DOHH2 (cell line): ENCODE data around the gene RBPJ.

ENCODE experiments used
- H3F3A ChIP-seq: fragments of 200-600 bp; sonication (generic), shearing (Covaris generic); 2 replicates; pipeline ENCODE4 v1.6.0; 2016; ENCODE audit warnings: antibody characterized with exemption, mild to moderate bottlenecking; ENCODE audit not compliant: control insufficient read depth, insufficient read depth
- H3K27ac ChIP-seq: fragments of 200-600 bp; sonication (generic); 2 replicates; pipeline ENCODE4 v1.5.1; 2014; ENCODE audit warnings: low read depth, mild to moderate bottlenecking, low read length, moderate library complexity
- H3K27me3 ChIP-seq: fragments of 200-600 bp; sonication (generic); 2 replicates; pipeline ENCODE4 v1.6.1; 2014; ENCODE audit warnings: mild to moderate bottlenecking, low read length, mixed read lengths; ENCODE audit not compliant: control insufficient read depth
- H3K36me3 ChIP-seq: fragments of 200-600 bp; sonication (generic); 2 replicates; pipeline ENCODE4 v1.6.1; 2014; ENCODE audit warnings: mild to moderate bottlenecking, low read length, moderate library complexity, mixed read lengths; ENCODE audit not compliant: control insufficient read depth
- H3K4me1 ChIP-seq: fragments of 200-600 bp; sonication (generic); 2 replicates; pipeline ENCODE4 v1.6.1; 2014; ENCODE audit warnings: mild to moderate bottlenecking, low read length, mixed read lengths; ENCODE audit not compliant: control insufficient read depth
- H3K4me2 ChIP-seq: fragments of 200-600 bp; sonication (generic); 2 replicates; pipeline ENCODE4 v1.6.0; 2014; ENCODE audit warnings: mild to moderate bottlenecking, low read length, moderate library complexity
- H3K4me3 ChIP-seq: fragments of 200-600 bp; sonication (generic); 2 replicates; pipeline ENCODE4 v1.5.1; 2014; ENCODE audit warnings: mild to moderate bottlenecking, low read length, mixed read lengths
- H3K79me2 ChIP-seq: fragments of 200-600 bp; sonication (generic); 2 replicates; pipeline ENCODE4 v1.6.1; 2014; ENCODE audit warnings: mild to moderate bottlenecking, low read length, mixed read lengths; ENCODE audit not compliant: control insufficient read depth
- H3K9me2 ChIP-seq: fragments of 200-600 bp; sonication (generic); replicated peaks from 2 replicates; pipeline ENCODE4 v1.6.1; 2014; ENCODE audit warnings: mild to moderate bottlenecking, low read length, mixed read lengths; ENCODE audit not compliant: control insufficient read depth
- H3K9me3 ChIP-seq: fragments of 200-600 bp; sonication (generic); 2 replicates; pipeline ENCODE4 v1.6.1; 2014; ENCODE audit warnings: antibody characterized with exemption, low read length, mixed read lengths; ENCODE audit not compliant: control insufficient read depth, insufficient read depth
- H4K20me1 ChIP-seq: fragments of 200-600 bp; sonication (generic); 2 replicates; pipeline ENCODE4 v1.6.0; 2014; ENCODE audit warnings: low read depth, mild to moderate bottlenecking, antibody characterized with exemption, low read length, moderate library complexity; ENCODE audit not compliant: control insufficient read depth, insufficient read depth
- EZH2phosphoT487 ChIP-seq: fragments of 200-600 bp; sonication (generic); IDR thresholded peaks from 2 replicates; pipeline ENCODE4 v1.6.1; 2017; ENCODE audit warnings: borderline replicate concordance, mild to moderate bottlenecking, antibody characterized with exemption, low read length, moderate library complexity, mixed read lengths
- TF ChIP-seq, protein P1 (sequence below): fragments of 200-600 bp; sonication (generic); IDR thresholded peaks from one replicate; pipeline ENCODE4 v1.5.1; 2014; ENCODE audit warnings: antibody characterized with exemption, mild to moderate bottlenecking, low read depth, low read length; ENCODE audit not compliant: poor library complexity, severe bottlenecking

The RBPJ gene

GRCh38 chr4:26281881-26282280 is 38.9 kb upstream of the RBPJ start:
- no peaks in the 10 kb centered on the region for H3K9me2 ChIP-seq
- H3K4me1 ChIP-seq = no peaks in the 10 kb centered on the region
- no peaks in the 10 kb centered on the region for H4K20me1 ChIP-seq
- no peaks in the 10 kb centered on the region for H3K9me3 ChIP-seq
- H3F3A ChIP-seq = no peaks in the 10 kb centered on the region
- TF ChIP-seq EZH2phosphoT487 = no peak
- TF ChIP-seq, protein P1, sequence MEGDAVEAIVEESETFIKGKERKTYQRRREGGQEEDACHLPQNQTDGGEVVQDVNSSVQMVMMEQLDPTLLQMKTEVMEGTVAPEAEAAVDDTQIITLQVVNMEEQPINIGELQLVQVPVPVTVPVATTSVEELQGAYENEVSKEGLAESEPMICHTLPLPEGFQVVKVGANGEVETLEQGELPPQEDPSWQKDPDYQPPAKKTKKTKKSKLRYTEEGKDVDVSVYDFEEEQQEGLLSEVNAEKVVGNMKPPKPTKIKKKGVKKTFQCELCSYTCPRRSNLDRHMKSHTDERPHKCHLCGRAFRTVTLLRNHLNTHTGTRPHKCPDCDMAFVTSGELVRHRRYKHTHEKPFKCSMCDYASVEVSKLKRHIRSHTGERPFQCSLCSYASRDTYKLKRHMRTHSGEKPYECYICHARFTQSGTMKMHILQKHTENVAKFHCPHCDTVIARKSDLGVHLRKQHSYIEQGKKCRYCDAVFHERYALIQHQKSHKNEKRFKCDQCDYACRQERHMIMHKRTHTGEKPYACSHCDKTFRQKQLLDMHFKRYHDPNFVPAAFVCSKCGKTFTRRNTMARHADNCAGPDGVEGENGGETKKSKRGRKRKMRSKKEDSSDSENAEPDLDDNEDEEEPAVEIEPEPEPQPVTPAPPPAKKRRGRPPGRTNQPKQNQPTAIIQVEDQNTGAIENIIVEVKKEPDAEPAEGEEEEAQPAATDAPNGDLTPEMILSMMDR = no peak
- H3K4me2 ChIP-seq = no peak overlapping the region
- no peaks in the 10 kb centered on the region for H3K36me3 ChIP-seq
- H3K27me3 ChIP-seq = 0 out of 2 replicates have a peak, but pooled peaks cover 4% of the 10 kb centered on the region
- no peaks in the 10 kb centered on the region for H3K79me2 ChIP-seq
- H3K4me3 ChIP-seq = no peak overlapping the region
- H3K27ac ChIP-seq = no peak overlapping the region

DNA sequence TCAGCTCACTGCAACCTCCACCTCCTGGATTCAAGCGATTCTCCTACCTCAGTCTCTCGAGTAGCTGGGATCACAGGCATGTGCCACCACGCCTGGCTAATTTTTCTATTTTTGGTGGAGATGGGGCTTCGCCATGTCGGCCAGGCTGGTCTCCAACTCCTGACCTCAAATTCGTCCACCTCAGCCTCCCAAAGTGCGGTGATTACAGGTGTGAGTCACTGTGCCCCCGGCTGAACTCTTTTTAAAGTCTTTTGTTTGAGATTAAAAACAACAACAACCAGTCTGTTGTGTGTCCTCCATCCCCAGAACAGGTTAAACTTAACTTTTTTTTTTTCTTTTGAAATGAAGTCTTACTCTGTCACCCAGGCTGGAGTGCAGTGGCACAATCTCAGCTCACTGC is 36.3 kb upstream of the RBPJ start:
- Histone ChIP-seq H3K27me3 (no peaks in the 10 kb centered on the region), H3K36me3 (no peaks in the 10 kb centered on the region), H3K4me2 (no peak overlapping the region), H4K20me1 (no peaks in the 10 kb centered on the region), H3K9me2 (no peaks in the 10 kb centered on the region), H3K4me1 (peaks cover 9% of the 10 kb centered on the region; the same call in 1 of the 2 replicates), H3K9me3 (no peaks in the 10 kb centered on the region), H3F3A (no peaks in the 10 kb centered on the region), H3K27ac (no peak overlapping the region), H3K79me2 (no peaks in the 10 kb centered on the region), H3K4me3 (no peak overlapping the region)
- TF ChIP-seq, protein P1 = no peak
- no peak for TF ChIP-seq EZH2phosphoT487

- no peak overlapping the region for H3K27ac ChIP-seq
- no peaks in the 10 kb centered on the region for H3K36me3 ChIP-seq
- H3F3A ChIP-seq = no peaks in the 10 kb centered on the region
- no peaks in the 10 kb centered on the region for H3K9me3 ChIP-seq
- no peak for TF ChIP-seq EZH2phosphoT487
- TF ChIP-seq, protein P1 = no peak
- no peaks in the 10 kb centered on the region for H3K9me2 ChIP-seq
- H3K4me1 ChIP-seq = peaks cover 9% of the 10 kb centered on the region; the same call in 1 of the 2 replicates
- no peak overlapping the region for H3K4me2 ChIP-seq
- no peaks in the 10 kb centered on the region for H3K79me2 ChIP-seq
- H4K20me1 ChIP-seq = no peaks in the 10 kb centered on the region
- no peaks in the 10 kb centered on the region for H3K27me3 ChIP-seq
- no peak overlapping the region for H3K4me3 ChIP-seq
These were observed 35.5 kb upstream of the RBPJ start for GRCh38 chr4:26285272-26285671.

DNA sequence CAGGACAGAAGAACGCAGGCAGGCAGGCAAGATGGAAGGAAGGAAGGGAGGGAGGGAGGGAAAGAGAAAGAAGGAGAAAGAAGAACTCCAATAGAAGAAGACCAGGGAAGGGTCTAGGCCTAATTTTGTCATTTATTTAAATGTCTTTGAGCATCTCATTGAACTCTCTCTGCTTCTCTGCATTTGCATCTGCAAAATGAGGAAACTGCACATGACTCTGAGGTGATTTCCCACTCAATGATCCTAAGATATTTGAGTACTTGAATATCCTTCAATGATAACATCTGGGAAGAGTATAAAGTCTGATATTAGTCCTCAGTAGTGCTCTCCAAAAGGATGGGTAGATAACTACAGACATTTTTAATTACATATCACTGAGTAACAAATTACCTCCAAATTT is 33.1 kb upstream of the RBPJ start:
- Histone ChIP-seq H4K20me1 (no peaks in the 10 kb centered on the region), H3K9me2 (no peaks in the 10 kb centered on the region), H3K27me3 (no peaks in the 10 kb centered on the region), H3K36me3 (no peaks in the 10 kb centered on the region), H3K4me2 (no peak overlapping the region), H3K27ac (no peak overlapping the region), H3F3A (no peaks in the 10 kb centered on the region), H3K4me3 (no peak overlapping the region), H3K79me2 (no peaks in the 10 kb centered on the region), H3K9me3 (no peaks in the 10 kb centered on the region), H3K4me1 (peaks cover 9% of the 10 kb centered on the region; the same call in 1 of the 2 replicates)
- TF ChIP-seq EZH2phosphoT487 = no peak
- TF ChIP-seq, protein P1 = no peak
